A549 (cell line): ENCODE data around the gene BSCL2. TPM values are rescaled to one million over a fixed set of nuclear protein-coding genes. Genes with fewer than 3 reads are reported as not detected.

Experiments used
- ATAC-seq, 2 experiments: fragments of 200-7000 bp in 1 of 2; fragments of >200 bp in 1 of 2; cut with Nextera tagmentation in 1 of 2; cut with Tn5 transposase in 1 of 2; 3 replicates each; pipeline versions ENCODE4 v1.8.0 to v1.9.1; 2018 to 2020; ENCODE audit warnings: mild to moderate bottlenecking in 1 of 2, moderate library complexity in 1 of 2
- CTCF ChIA-PET: fragments of 300-600 bp; sonication (Branson Sonifier 250); formaldehyde crosslinking; extraction: SDS; loops from one replicate; lab custom pipeline; 2021; ENCODE audit warnings: antibody characterized with exemption, inconsistent platforms; lab: Yijun Ruan, JAX
- POLR2A ChIA-PET: fragments of 350-600 bp; formaldehyde crosslinking; extraction: SDS; loops from one replicate; lab custom pipeline; 2021; ENCODE audit warnings: antibody characterized with exemption, inconsistent platforms; lab: Yijun Ruan, JAX
- DNase-seq, 2 experiments: peaks; one replicate each; pipeline versions ENCODE4 v3.0.0 to v3.0.0-alpha.2; 2011 to 2016; ENCODE audit warnings: low read depth in 1 of 2, low spot score in 1 of 2
- FAIRE-seq: peaks from 2 replicates; lab custom pipeline; 2011; peaks lifted over from hg19 to GRCh38; lab: Jason Lieb, UNC
- H3K27ac ChIP-seq, 2 experiments: fragments of >200 bp; sonication (Bioruptor Twin); formaldehyde crosslinking; 3 replicates each; pipeline ENCODE4 v1.5.1; 2016 to 2017
- H3K4me1 ChIP-seq: fragments of >200 bp; sonication (Bioruptor Twin); formaldehyde crosslinking; 3 replicates; pipeline ENCODE4 v1.6.1; 2016
- H3K4me2 ChIP-seq: fragments of >200 bp; sonication (Bioruptor Twin); formaldehyde crosslinking; 3 replicates; pipeline ENCODE4 v1.6.1; 2016
- H3K4me3 ChIP-seq: fragments of >200 bp; sonication (Bioruptor Twin); formaldehyde crosslinking; 3 replicates; pipeline ENCODE4 v1.5.1; 2016
- H3K9me3 ChIP-seq: fragments of >200 bp; sonication (Bioruptor Twin); formaldehyde crosslinking; 3 replicates; pipeline ENCODE4 v1.6.1; 2016
- BCL3 ChIP-seq: fragments of >200 bp; sonication (Bioruptor Twin); formaldehyde crosslinking; IDR thresholded peaks from 3 replicates; pipeline ENCODE4 v1.6.1; 2016
- BHLHE40 ChIP-seq: IDR thresholded peaks from 2 replicates; pipeline ENCODE4 v1.6.1; 2012; ENCODE audit warnings: low read depth, low read length, inconsistent platforms
- CBX2 ChIP-seq: fragments of 200-600 bp; sonication (generic); IDR thresholded peaks from 2 replicates; pipeline ENCODE4 v1.6.1; 2016; ENCODE audit warnings: low read depth, mild to moderate bottlenecking, borderline replicate concordance
- CBX8 ChIP-seq: fragments of 200-600 bp; sonication (generic); IDR thresholded peaks from 2 replicates; pipeline ENCODE4 v1.6.1; 2016
- CEBPB ChIP-seq, 2 experiments: fragments of >200 bp in 1 of 2; sonication (Bioruptor Twin) in 1 of 2; formaldehyde crosslinking in 1 of 2; IDR thresholded peaks; 2 replicates each; pipeline ENCODE4 v1.6.1; 2012 to 2016
- EHMT2 ChIP-seq: fragments of 200-600 bp; sonication (generic); IDR thresholded peaks from 2 replicates; pipeline ENCODE4 v1.6.1; 2016; ENCODE audit warnings: antibody characterized with exemption, low read depth, mild to moderate bottlenecking, moderate library complexity
- ELK1 ChIP-seq: fragments of 150-350 bp; IDR thresholded peaks from 2 replicates; pipeline ENCODE4 v1.6.1; 2014; ENCODE audit warnings: low read depth, mild to moderate bottlenecking, low read length
- FOXS1 ChIP-seq: fragments of 250-450 bp; sonication (Bioruptor Pico); IDR thresholded peaks from 2 replicates; pipeline ENCODE4 v1.5.0; 2020; ENCODE audit warnings: mild to moderate bottlenecking, moderate library complexity
- HDAC2 ChIP-seq: fragments of 200-600 bp; sonication (generic); IDR thresholded peaks from 2 replicates; pipeline ENCODE4 v1.6.1; 2016
- HOXA7 ChIP-seq: fragments of 250-450 bp; sonication (Bioruptor Pico); IDR thresholded peaks from 2 replicates; pipeline ENCODE4 v1.5.0; 2020; ENCODE audit warnings: mild to moderate bottlenecking, moderate library complexity
- HOXB5 ChIP-seq: fragments of 250-450 bp; sonication (Bioruptor Pico); IDR thresholded peaks from 2 replicates; pipeline ENCODE4 v1.5.0; 2020; ENCODE audit warnings: mild to moderate bottlenecking, moderate library complexity
- JUN ChIP-seq, 2 experiments: fragments of >200 bp; sonication (Bioruptor Twin); formaldehyde crosslinking; IDR thresholded peaks; 2 replicates in 1 of 2; 3 replicates in 1 of 2; pipeline ENCODE4 v1.6.1; 2016 to 2017
- MAX ChIP-seq: IDR thresholded peaks from 2 replicates; pipeline ENCODE4 v1.6.1; 2012
- NFE2L2 ChIP-seq: fragments of 150-350 bp; conservative IDR thresholded peaks from 2 replicates; pipeline ENCODE4 v1.6.1; 2014; ENCODE audit warnings: low read length
- PBX3 ChIP-seq: IDR thresholded peaks from 2 replicates; pipeline ENCODE4 v1.6.1; 2012
- POLR2A ChIP-seq: IDR thresholded peaks from 2 replicates; pipeline ENCODE4 v1.6.1; 2012; ENCODE audit warnings: mild to moderate bottlenecking, low read length
- RARB ChIP-seq: fragments of 250-450 bp; sonication (Bioruptor Pico); IDR thresholded peaks from 2 replicates; pipeline ENCODE4 v1.8.0; 2021; ENCODE audit warnings: mild to moderate bottlenecking, moderate library complexity
- RNF2 ChIP-seq: fragments of 200-600 bp; sonication (generic); IDR thresholded peaks from 2 replicates; pipeline ENCODE4 v1.6.1; 2016; ENCODE audit warnings: low read depth, mild to moderate bottlenecking, antibody characterized with exemption, moderate library complexity, borderline replicate concordance
- TFCP2L1 ChIP-seq: fragments of 250-450 bp; sonication (Bioruptor Pico); IDR thresholded peaks from 2 replicates; pipeline ENCODE4 v1.5.0; 2021; ENCODE audit warnings: mild to moderate bottlenecking
- USF2 ChIP-seq: fragments of 450-650 bp; IDR thresholded peaks from 2 replicates; pipeline ENCODE4 v1.6.1; 2014; ENCODE audit warnings: antibody characterized with exemption
- ZNF302 ChIP-seq: fragments of 250-450 bp; sonication (Bioruptor Pico); IDR thresholded peaks from 2 replicates; pipeline ENCODE4 v1.9.0; 2021; ENCODE audit warnings: inconsistent platforms, mild to moderate bottlenecking, moderate library complexity
- ZSCAN20 ChIP-seq: fragments of 250-450 bp; sonication (Bioruptor Pico); IDR thresholded peaks from 2 replicates; pipeline ENCODE4 v1.8.0; 2022; ENCODE audit warnings: mild to moderate bottlenecking, moderate library complexity
- WGBS: methylation state at CpG from one replicate; pipeline ENCODE4 v1.1.6; 2017; ENCODE audit errors: missing lambda C conversion rate; 5-methylcytosine and 5-hydroxymethylcytosine counted together
- polyA plus RNA-seq, 4 experiments: library from polyadenylated mRNA; depleted of rRNA in 3 of 4; stranded (reverse); fragments of >200 nt; fragmentation: RNase III in 1 of 4; extraction: RNeasy Plus Mini Kit Qiagen cat#74134 plus additional on column Dnase treatment in 1 of 4; gene quantifications; 2 replicates in 3 of 4; 3 replicates in 1 of 4; pipeline ENCODE4 v1.2.3, GENCODE V29; 2011 to 2017

BSCL2 gene
- polyA plus RNA-seq, 2 of the 4 experiments (the other 2 are of a cell fraction), result 63.0 to 63.9 TPM

- DNase-seq (no peak), ATAC-seq (no peak), FAIRE-seq (no peak)
- ChIA-PET POLR2A (interaction anchor here (0.9 to 5.5 kb wide), 16 partner anchors 8 to 104 kb away, joined by 3 to 91 read pairs (median 28); partner anchors contain the start of genes B3GAT3, GANAB, HNRNPUL2 and INTS5), CTCF (interaction anchor here (0.5 to 6.5 kb wide), 8 partner anchors 9 to 106 kb away, joined by 3 to 30 read pairs (median 4); no protein-coding TSS in a partner anchor)
- Histone ChIP-seq H3K4me1 (peaks cover 32% of the 10 kb centered on the region), H3K4me2 (peak overlapping the region; percentile 78), H3K27ac (peak overlapping the region; percentile 93 to 96), H3K9me3 (no peaks in the 10 kb centered on the region), H3K4me3 (peak overlapping the region; percentile 79)
- TF ChIP-seq MAX, result peak; percentile 44; the same call in 1 of the 2 replicates
- no peak for TF ChIP-seq CEBPB (IDR thresholded peaks at IDR 0.05)
- TF ChIP-seq PBX3, result peak; percentile 54
- peak; percentile 15 to 18; a peak in 3 of 5 replicates for TF ChIP-seq JUN (IDR thresholded peaks at IDR 0.05)
- WGBS, result 14% methylated on average over 14 of the region's 16 CpGs
Observed at GRCh38 chr11:62666259-62666926, 40.8 kb downstream of the BSCL2 start.

GRCh38 chr11:62665599-62666258 lies 41.5 kb downstream of the BSCL2 start:
- Histone ChIP-seq H3K4me3 (peak overlapping the region; percentile 79), H3K27ac (peak overlapping the region; percentile 93 to 96), H3K9me3 (no peaks in the 10 kb centered on the region), H3K4me1 (peaks cover 32% of the 10 kb centered on the region), H3K4me2 (peak overlapping the region; percentile 78)
- under 1% methylated on average over 36 of the region's 39 CpGs for WGBS
- ChIA-PET CTCF (interaction anchor here (0.6 to 3.1 kb wide), 12 partner anchors 8 to 273 kb away, joined by 3 to 7 read pairs (median 4); partner anchors contain the start of genes B3GAT3 and ROM1), POLR2A (interaction anchor here (0.8 to 5.5 kb wide), 30 partner anchors 8 to 851 kb away, joined by 3 to 91 read pairs (median 12); partner anchors contain the start of genes B3GAT3, EEF1G, EML3 and GANAB)
- ATAC-seq (peak; percentile 9 to 16; a peak in 5 of 6 replicates), DNase-seq (peak in 1 of 2 experiments; percentile 45), FAIRE-seq (no peak)
- TF ChIP-seq MAX, result peak; percentile 9; the same call in 1 of the 2 replicates
- TF ChIP-seq PBX3, result peak; percentile 57
- no peak for TF ChIP-seq HOXB5 (CRISPR knock-in tag)
- no peak for TF ChIP-seq ZSCAN20 (CRISPR knock-in tag)
- peak; percentile 48 for TF ChIP-seq POLR2A
- peak; percentile 61; the same call in 1 of the 2 replicates for TF ChIP-seq HOXA7 (CRISPR knock-in tag)
- no peak for TF ChIP-seq BHLHE40
- TF ChIP-seq HDAC2, result no peak

- ChIA-PET POLR2A (interaction anchor here (0.6 to 5.5 kb wide), 40 partner anchors 9 to 850 kb away, joined by 3 to 91 read pairs (median 6); partner anchors contain the start of genes B3GAT3, EEF1G, EML3 and GANAB), CTCF (interaction anchor here (0.6 to 1.6 kb wide), 12 partner anchors 7 to 272 kb away, joined by 3 to 6 read pairs (median 3); partner anchors contain the start of genes B3GAT3, LBHD1 and ROM1)
- ATAC-seq (peak; percentile 89 to 92), DNase-seq (peak; percentile 93 to 97), FAIRE-seq (no peak)
- Histone ChIP-seq H3K4me3 (peak within 1 kb of the TSS; percentile 79), H3K4me2 (peak within 1 kb of the TSS; percentile 78), H3K27ac (peak within 1 kb of the TSS; percentile 93 to 96), H3K9me3 (no peaks in the 10 kb centered on the region), H3K4me1 (peaks cover 30% of the 10 kb centered on the region)
- WGBS, result 3% methylated on average over 43 of the region's 47 CpGs
- TF ChIP-seq RNF2 (no peak), JUN (IDR thresholded peaks at IDR 0.05) (peak; percentile 99 to 100), ZNF302 (CRISPR knock-in tag) (no peak), FOXS1 (CRISPR knock-in tag) (no peak; the same call in 1 of the 2 replicates), TFCP2L1 (peak; percentile 97), BCL3 (peak; percentile 100), CBX8 (no peak), ELK1 (no peak), CBX2 (no peak), USF2 (no peak), RARB (CRISPR knock-in tag) (peak; percentile 90), PBX3 (peak; percentile 85), EHMT2 (no peak), NFE2L2 (no peak)
Observed at GRCh38 chr11:62665075-62665598, 42.1 kb downstream of the BSCL2 start, which contains the start of the genes C11orf98 and CSKMT. C11orf98 (minus strand) TSS chr11:62665210; CDS start chr11:62665169, 41 bp downstream. CSKMT (plus strand) TSS chr11:62665312; CDS start chr11:62665880, 568 bp downstream.
